Activated CD8-positive, alpha-beta T cell treated with anti-CD3 and anti-CD28 coated beads for 36 hours (primary cell): Measurements from ENCODE around the gene AFF1. TPM values are rescaled to one million over a fixed set of nuclear protein-coding genes. Genes with fewer than 3 reads are reported as not detected.

Source experiments
- ATAC-seq: fragments of 200-7000 bp; cut with Tn5 transposase; one replicate; pipeline ENCODE4 v1.10.0; 2021; ENCODE audit warnings: mild to moderate bottlenecking, moderate library complexity
- CTCF ChIA-PET: fragments of 350-600 bp; sonication (Branson Sonifier 250); formaldehyde crosslinking; loops from one replicate; lab custom pipeline; 2021; ENCODE audit warnings: antibody characterized with exemption; lab: Charles Lee
- POLR2A ChIA-PET: fragments of 350-600 bp; sonication (Branson Sonifier 250); formaldehyde crosslinking; loops from one replicate; lab custom pipeline; 2021; ENCODE audit warnings: antibody characterized with exemption; lab: Charles Lee
- DNase-seq: peaks from one replicate; pipeline ENCODE4 v3.0.0-alpha.2; 2020
- H3K27ac Mint-ChIP-seq: one replicate; pipeline ENCODE4 v1.8.0; 2021; ENCODE audit warnings: mild to moderate bottlenecking, mixed read lengths
- H3K27me3 Mint-ChIP-seq: one replicate; pipeline ENCODE4 v1.8.0; 2021; ENCODE audit warnings: mixed read lengths
- H3K36me3 Mint-ChIP-seq: one replicate; pipeline ENCODE4 v1.8.0; 2021; ENCODE audit warnings: low read depth, mixed read lengths
- H3K4me1 Mint-ChIP-seq: one replicate; pipeline ENCODE4 v1.8.0; 2021; ENCODE audit warnings: low read depth, mixed read lengths
- H3K4me3 Mint-ChIP-seq: one replicate; pipeline ENCODE4 v1.8.0; 2021; ENCODE audit warnings: mild to moderate bottlenecking, moderate library complexity, mixed read lengths
- H3K9me3 Mint-ChIP-seq: one replicate; pipeline ENCODE4 v1.8.0; 2021; ENCODE audit warnings: mixed read lengths
- intact Hi-C: fragments of 100-400 bp; cut with micrococcal nuclease; formaldehyde crosslinking; loops from one replicate; pipeline ENCODE4 v1.10.0; 2022
- total RNA-seq, 2 experiments: library from RNA; stranded (reverse); gene quantifications; one replicate each; pipeline ENCODE4 v1.2.3, GENCODE V29; 2021
- TF ChIP-seq, protein P1 (sequence below): fragments of 200-600 bp; IDR thresholded peaks from one replicate; pipeline ENCODE4 v1.8.0; 2022; ENCODE audit warnings: antibody characterized with exemption, mild to moderate bottlenecking

The AFF1 gene
- total RNA-seq, 2 experiments from 2014 or later = 40.3 to 45.4 TPM

- TF ChIP-seq, protein P1, sequence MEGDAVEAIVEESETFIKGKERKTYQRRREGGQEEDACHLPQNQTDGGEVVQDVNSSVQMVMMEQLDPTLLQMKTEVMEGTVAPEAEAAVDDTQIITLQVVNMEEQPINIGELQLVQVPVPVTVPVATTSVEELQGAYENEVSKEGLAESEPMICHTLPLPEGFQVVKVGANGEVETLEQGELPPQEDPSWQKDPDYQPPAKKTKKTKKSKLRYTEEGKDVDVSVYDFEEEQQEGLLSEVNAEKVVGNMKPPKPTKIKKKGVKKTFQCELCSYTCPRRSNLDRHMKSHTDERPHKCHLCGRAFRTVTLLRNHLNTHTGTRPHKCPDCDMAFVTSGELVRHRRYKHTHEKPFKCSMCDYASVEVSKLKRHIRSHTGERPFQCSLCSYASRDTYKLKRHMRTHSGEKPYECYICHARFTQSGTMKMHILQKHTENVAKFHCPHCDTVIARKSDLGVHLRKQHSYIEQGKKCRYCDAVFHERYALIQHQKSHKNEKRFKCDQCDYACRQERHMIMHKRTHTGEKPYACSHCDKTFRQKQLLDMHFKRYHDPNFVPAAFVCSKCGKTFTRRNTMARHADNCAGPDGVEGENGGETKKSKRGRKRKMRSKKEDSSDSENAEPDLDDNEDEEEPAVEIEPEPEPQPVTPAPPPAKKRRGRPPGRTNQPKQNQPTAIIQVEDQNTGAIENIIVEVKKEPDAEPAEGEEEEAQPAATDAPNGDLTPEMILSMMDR = no peak
- intact Hi-C loops = no loop called here
- ATAC-seq (no peak), DNase-seq (no peak)
- Mint-ChIP-seq H3K4me3 (no peak overlapping the region), H3K27ac (no peak overlapping the region), H3K9me3 (no peaks in the 10 kb centered on the region), H3K36me3 (peaks cover 20% of the 10 kb centered on the region), H3K4me1 (peaks cover 34% of the 10 kb centered on the region), H3K27me3 (no peaks in the 10 kb centered on the region)
- CTCF ChIA-PET = interaction anchor here (1.9 kb wide), 1 partner anchor 27 kb away, joined by 9 read pairs; no protein-coding TSS in a partner anchor
- POLR2A ChIA-PET = no interaction called here
Measured at GRCh38 chr4:87066403-87067123, 131.8 kb downstream of the AFF1 start.

- H3K9me3 Mint-ChIP-seq = no peaks in the 10 kb centered on the region
- no peak overlapping the region for H3K4me3 Mint-ChIP-seq
- ATAC-seq (no peak), DNase-seq (no peak)
- peaks cover 36% of the 10 kb centered on the region for H3K4me1 Mint-ChIP-seq
- H3K27ac Mint-ChIP-seq = no peak overlapping the region
- H3K36me3 Mint-ChIP-seq = peaks cover 23% of the 10 kb centered on the region
- TF ChIP-seq, protein P1 = no peak
- POLR2A ChIA-PET = interaction anchor here (1.0 to 1.4 kb wide), 2 partner anchors 24 to 28 kb away, joined by 3 read pairs; no protein-coding TSS in a partner anchor
- H3K27me3 Mint-ChIP-seq = no peaks in the 10 kb centered on the region
- CTCF ChIA-PET = interaction anchor here (0.9 to 1.9 kb wide), 3 partner anchors 21 to 145 kb away, joined by 3 to 9 read pairs (median 3); no protein-coding TSS in a partner anchor
- intact Hi-C loops = no loop called here
Measured at GRCh38 chr4:87067124-87067885, 132.5 kb downstream of the AFF1 start.

DNA sequence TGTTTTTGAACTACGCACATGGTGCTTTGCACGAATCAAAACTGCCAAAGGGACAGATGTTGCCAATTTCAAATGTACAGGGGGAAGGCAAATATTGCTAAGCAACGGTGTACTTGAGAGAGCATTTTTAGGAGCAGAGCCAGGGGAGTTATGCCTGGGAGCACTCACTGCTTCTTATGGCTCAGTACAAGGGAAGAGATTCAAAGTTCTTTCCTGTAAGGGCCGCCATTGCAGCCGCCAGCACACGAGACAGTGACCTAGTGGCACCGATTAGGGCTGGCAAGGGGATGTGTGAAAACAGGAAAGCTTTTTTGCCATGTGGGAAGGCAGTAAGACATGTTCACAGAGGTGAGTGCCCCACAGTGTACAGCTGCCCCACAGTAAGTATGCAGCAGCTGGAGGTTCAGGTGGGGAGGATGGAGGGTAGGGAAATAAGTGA, 133.8 kb downstream of the AFF1 start:
- Mint-ChIP-seq H3K4me3 (no peak overlapping the region), H3K9me3 (no peaks in the 10 kb centered on the region), H3K27me3 (no peaks in the 10 kb centered on the region), H3K36me3 (peaks cover 18% of the 10 kb centered on the region), H3K27ac (no peak overlapping the region), H3K4me1 (peaks cover 42% of the 10 kb centered on the region)
- TF ChIP-seq, protein P1 = no peak
- intact Hi-C loops = no loop called here
- ChIA-PET CTCF (interaction anchor here (1.9 kb wide), 1 partner anchor 25 kb away, joined by 9 read pairs; no protein-coding TSS in a partner anchor), POLR2A (interaction anchor here (1.4 kb wide), 1 partner anchor 25 kb away, joined by 3 read pairs; no protein-coding TSS in a partner anchor)
- DNase-seq = no peak
- ATAC-seq = no peak

- ATAC-seq (no peak), DNase-seq (no peak)
- intact Hi-C loops = no loop called here
- Mint-ChIP-seq H3K36me3 (peaks cover 16% of the 10 kb centered on the region), H3K9me3 (no peaks in the 10 kb centered on the region), H3K4me3 (no peak overlapping the region), H3K27ac (no peak overlapping the region), H3K27me3 (no peaks in the 10 kb centered on the region), H3K4me1 (peaks cover 42% of the 10 kb centered on the region)
- TF ChIP-seq, protein P1 = no peak
- CTCF ChIA-PET = no interaction called here
- POLR2A ChIA-PET = interaction anchor here (1.4 kb wide), 1 partner anchor 26 kb away, joined by 3 read pairs; no protein-coding TSS in a partner anchor
Measured at GRCh38 chr4:87069037-87069742, 134.4 kb downstream of the AFF1 start.
